ENCODE results near the gene OCA2. TPM values are rescaled to one million over a fixed set of nuclear protein-coding genes. Genes with fewer than 3 reads are reported as not detected.

OCA2 gene
- total RNA-seq, 4 donors from 2014 or later: 0.17 to 1.2 (median 0.24) TPM

GRCh38 chr15:28130651-28131050 lies 31.5 kb upstream of the OCA2 start:
- H3K4me1 ChIP-seq: peaks cover 0 to 7% (median 3%) of the 10 kb centered on the region in 4 donors
- H3K27me3 ChIP-seq: no peaks in the 10 kb centered on the region
- intact Hi-C loops (cut with DNase I): no loop called here
- TF ChIP-seq CTCF (IDR thresholded peaks at IDR 0.05): no peak
- TF ChIP-seq POLR2AphosphoS5 (IDR thresholded peaks at IDR 0.05): no peak
- H3K27ac ChIP-seq (replicated peaks in 1 of 4): no peak overlapping the region
- H3K36me3 ChIP-seq: peaks cover 22 to 89% (median 59%) of the 10 kb centered on the region in 4 donors
- H3K4me3 ChIP-seq: no peak overlapping the region
- WGBS: 89% methylated on average over 4 of the region's 7 CpGs
- DNase-seq (ENCODE audit: extremely low spot score): no peak
- H3K9me3 ChIP-seq: no peaks in the 10 kb centered on the region

- no peak for DNase-seq (ENCODE audit: extremely low spot score)
Measured at GRCh38 chr15:28129231-28129848, 30.2 kb upstream of the OCA2 start.

GRCh38 chr15:28128031-28128430 lies 28.9 kb upstream of the OCA2 start:
- WGBS: 84% methylated on average over 11 of the region's 11 CpGs
- no peak for TF ChIP-seq POLR2AphosphoS5 (IDR thresholded peaks at IDR 0.05)
- TF ChIP-seq EP300 (IDR thresholded peaks at IDR 0.05): no peak
- no peak for TF ChIP-seq POLR2A (IDR thresholded peaks at IDR 0.05; ENCODE audit: low read depth)
- no peak for TF ChIP-seq CTCF (IDR thresholded peaks at IDR 0.05)
- no peak for DNase-seq (ENCODE audit: extremely low spot score)

More at GRCh38 chr15:28129231-28129848, 30.2 kb upstream of the OCA2 start:
- Histone ChIP-seq H3K9me3 (no peaks in the 10 kb centered on the region), H3K27me3 (no peaks in the 10 kb centered on the region), H3K4me1 (peaks cover 0 to 7% (median 3%) of the 10 kb centered on the region in 4 donors), H3K4me3 (no peak overlapping the region), H3K36me3 (peaks cover 26 to 91% (median 64%) of the 10 kb centered on the region in 4 donors), H3K27ac (replicated peaks in 1 of 4) (no peak overlapping the region)
- intact Hi-C loops (cut with DNase I): no loop called here
- TF ChIP-seq POLR2A (IDR thresholded peaks at IDR 0.05; ENCODE audit: low read depth): no peak
- TF ChIP-seq POLR2AphosphoS5 (IDR thresholded peaks at IDR 0.05): no peak
- whole genome bisulfite sequencing: 97% methylated on average over 8 of the region's 9 CpGs

GRCh38 chr15:28127036-28127435 lies 27.9 kb upstream of the OCA2 start:
- intact Hi-C loops (cut with DNase I): no loop called here
- Histone ChIP-seq H3K4me3 (no peak overlapping the region), H3K27ac (replicated peaks in 1 of 4) (no peak overlapping the region), H3K9me3 (no peaks in the 10 kb centered on the region), H3K36me3 (peaks cover 19 to 94% (median 72%) of the 10 kb centered on the region in 4 donors), H3K27me3 (no peaks in the 10 kb centered on the region), H3K4me1 (no peaks in the 10 kb centered on the region)
- TF ChIP-seq CTCF (IDR thresholded peaks at IDR 0.05) (no peak), POLR2A (IDR thresholded peaks at IDR 0.05; ENCODE audit: low read depth) (no peak), EP300 (IDR thresholded peaks at IDR 0.05) (no peak), POLR2AphosphoS5 (IDR thresholded peaks at IDR 0.05) (no peak)
- DNase-seq (ENCODE audit: extremely low spot score): no peak
- WGBS: 79% methylated on average over 11 of the region's 11 CpGs

More at GRCh38 chr15:28128031-28128430, 28.9 kb upstream of the OCA2 start:
- intact Hi-C loops (cut with DNase I): no loop called here
- no peak overlapping the region for H3K27ac ChIP-seq (replicated peaks in 1 of 4)
- no peaks in the 10 kb centered on the region for H3K9me3 ChIP-seq
- H3K4me1 ChIP-seq: peaks cover 0 to 3% (median 0%) of the 10 kb centered on the region in 4 donors
- peaks cover 26 to 91% (median 71%) of the 10 kb centered on the region in 4 donors for H3K36me3 ChIP-seq
- H3K27me3 ChIP-seq: no peaks in the 10 kb centered on the region
- no peak overlapping the region for H3K4me3 ChIP-seq

- WGBS: 67% methylated on average over 17 of the region's 17 CpGs
- intact Hi-C loops (cut with DNase I): no loop called here
Measured at GRCh38 chr15:28125673-28126651, 26.8 kb upstream of the OCA2 start.

More at GRCh38 chr15:28125673-28126651, 26.8 kb upstream of the OCA2 start:
- no peak for DNase-seq (ENCODE audit: extremely low spot score)
- no peak overlapping the region for H3K27ac ChIP-seq (replicated peaks in 1 of 4)
- peak; percentile 43 to 65 (median 53) for TF ChIP-seq CTCF (IDR thresholded peaks at IDR 0.05)
- no peak for TF ChIP-seq POLR2A (IDR thresholded peaks at IDR 0.05; ENCODE audit: low read depth)
- H3K4me3 ChIP-seq: no peak overlapping the region
- no peaks in the 10 kb centered on the region for H3K4me1 ChIP-seq
- no peaks in the 10 kb centered on the region for H3K27me3 ChIP-seq
- no peaks in the 10 kb centered on the region for H3K9me3 ChIP-seq
- H3K36me3 ChIP-seq: peaks cover 12 to 93% (median 72%) of the 10 kb centered on the region in 4 donors
